AG08395 (cell line): ENCODE data around the gene AIFM3.

Source experiments
- DNase-seq: peaks from one replicate; pipeline ENCODE4 v3.0.0; 2012; ENCODE audit warnings: mixed read lengths, low spot score

The AIFM3 gene

GRCh38 chr22:20976291-20976877 is 9.3 kb downstream of the AIFM3 start:
- no peak for DNase-seq

GRCh38 chr22:20977019-20977418 is 10.0 kb downstream of the AIFM3 start:
- no peak for DNase-seq

GRCh38 chr22:20977516-20978170 is 10.6 kb downstream of the AIFM3 start:
- no peak for DNase-seq

GRCh38 chr22:20978419-20978818 is 11.4 kb downstream of the AIFM3 start:
- no peak for DNase-seq

GRCh38 chr22:20979243-20979809 is 12.3 kb downstream of the AIFM3 start:
- peak; percentile 59 for DNase-seq

GRCh38 chr22:20979940-20980453 is 12.9 kb downstream of the AIFM3 start:
- DNase-seq, result no peak

- no peak for DNase-seq
These were observed 13.5 kb downstream of the AIFM3 start for GRCh38 chr22:20980523-20980922.

GRCh38 chr22:20980938-20981722 is 14.1 kb downstream of the AIFM3 start:
- DNase-seq, result no peak

- peak; percentile 90 for DNase-seq
These were observed 14.9 kb downstream of the AIFM3 start, which contains the start of gene LZTR1 for GRCh38 chr22:20981787-20982562. Gene LZTR1, plus strand, starts transcription at chr22:20982297. Its CDS starts 75 bp downstream, at chr22:20982372.

- no peak for DNase-seq
These were observed 15.5 kb downstream of the AIFM3 start for GRCh38 chr22:20982563-20982882.

GRCh38 chr22:20983081-20983771 is 16.2 kb downstream of the AIFM3 start:
- DNase-seq, result no peak

GRCh38 chr22:20985720-20986119 is 18.7 kb downstream of the AIFM3 start:
- DNase-seq, result no peak

- no peak for DNase-seq
These were observed 19.3 kb downstream of the AIFM3 start for GRCh38 chr22:20986365-20986764.

GRCh38 chr22:20987375-20987774 is 20.3 kb downstream of the AIFM3 start:
- DNase-seq, result no peak

- DNase-seq, result no peak
These were observed 21.7 kb downstream of the AIFM3 start for GRCh38 chr22:20988573-20989322.

- DNase-seq, result no peak
These were observed 22.5 kb downstream of the AIFM3 start for GRCh38 chr22:20989323-20990138.

- no peak for DNase-seq
These were observed 23.4 kb downstream of the AIFM3 start for GRCh38 chr22:20990184-20991180.
